ENCODE data around the gene MIER2. TPM values are rescaled to one million over a fixed set of nuclear protein-coding genes. Genes with fewer than 3 reads are reported as not detected.
"Not testable (repeated sequence)": the region's sequence is repeated elsewhere in the genome, so short reads cannot be mapped to it uniquely, and the experiment has no call there.

The MIER2 gene
- total RNA-seq, 1 donor from 2014 or later = 15.0 TPM

DNA sequence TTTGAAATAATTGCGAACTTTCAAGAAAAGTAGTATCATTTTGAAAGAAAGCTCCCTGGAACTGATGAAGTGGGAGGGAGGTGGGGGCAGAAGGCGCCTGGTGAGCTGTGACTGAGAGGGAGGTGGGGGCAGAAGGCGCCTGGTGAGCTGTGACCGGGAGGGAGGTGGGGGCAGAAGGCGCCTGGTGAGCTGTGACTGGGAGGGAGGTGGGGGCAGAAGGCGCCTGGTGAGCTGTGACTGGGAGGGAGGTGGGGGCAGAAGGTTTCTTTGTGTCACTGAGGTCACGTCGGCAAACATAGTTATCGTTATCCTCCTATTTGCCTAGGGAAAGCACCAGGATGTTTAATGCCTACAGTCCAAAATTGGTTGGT is 40.2 kb upstream of the MIER2 start:
- no peak for DNase-seq
- ChIA-PET POLR2A (no interaction called here), CTCF (no interaction called here)
- ATAC-seq (ENCODE audit: low read depth) = no peak
- intact Hi-C loops (cut with micrococcal nuclease) = no loop called here
- Mint-ChIP-seq H3K4me3 (no peak overlapping the region), H3K27ac (no peak overlapping the region), H3K4me1 (peaks cover 11% of the 10 kb centered on the region), H3K9me3 (peaks cover 9% of the 10 kb centered on the region), H3K27me3 (peaks cover 29% of the 10 kb centered on the region), H3K36me3 (ENCODE audit: low read depth) (no peaks in the 10 kb centered on the region)
- TF ChIP-seq, protein P1, sequence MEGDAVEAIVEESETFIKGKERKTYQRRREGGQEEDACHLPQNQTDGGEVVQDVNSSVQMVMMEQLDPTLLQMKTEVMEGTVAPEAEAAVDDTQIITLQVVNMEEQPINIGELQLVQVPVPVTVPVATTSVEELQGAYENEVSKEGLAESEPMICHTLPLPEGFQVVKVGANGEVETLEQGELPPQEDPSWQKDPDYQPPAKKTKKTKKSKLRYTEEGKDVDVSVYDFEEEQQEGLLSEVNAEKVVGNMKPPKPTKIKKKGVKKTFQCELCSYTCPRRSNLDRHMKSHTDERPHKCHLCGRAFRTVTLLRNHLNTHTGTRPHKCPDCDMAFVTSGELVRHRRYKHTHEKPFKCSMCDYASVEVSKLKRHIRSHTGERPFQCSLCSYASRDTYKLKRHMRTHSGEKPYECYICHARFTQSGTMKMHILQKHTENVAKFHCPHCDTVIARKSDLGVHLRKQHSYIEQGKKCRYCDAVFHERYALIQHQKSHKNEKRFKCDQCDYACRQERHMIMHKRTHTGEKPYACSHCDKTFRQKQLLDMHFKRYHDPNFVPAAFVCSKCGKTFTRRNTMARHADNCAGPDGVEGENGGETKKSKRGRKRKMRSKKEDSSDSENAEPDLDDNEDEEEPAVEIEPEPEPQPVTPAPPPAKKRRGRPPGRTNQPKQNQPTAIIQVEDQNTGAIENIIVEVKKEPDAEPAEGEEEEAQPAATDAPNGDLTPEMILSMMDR (IDR thresholded peaks at IDR 0.05) = no peak

DNA sequence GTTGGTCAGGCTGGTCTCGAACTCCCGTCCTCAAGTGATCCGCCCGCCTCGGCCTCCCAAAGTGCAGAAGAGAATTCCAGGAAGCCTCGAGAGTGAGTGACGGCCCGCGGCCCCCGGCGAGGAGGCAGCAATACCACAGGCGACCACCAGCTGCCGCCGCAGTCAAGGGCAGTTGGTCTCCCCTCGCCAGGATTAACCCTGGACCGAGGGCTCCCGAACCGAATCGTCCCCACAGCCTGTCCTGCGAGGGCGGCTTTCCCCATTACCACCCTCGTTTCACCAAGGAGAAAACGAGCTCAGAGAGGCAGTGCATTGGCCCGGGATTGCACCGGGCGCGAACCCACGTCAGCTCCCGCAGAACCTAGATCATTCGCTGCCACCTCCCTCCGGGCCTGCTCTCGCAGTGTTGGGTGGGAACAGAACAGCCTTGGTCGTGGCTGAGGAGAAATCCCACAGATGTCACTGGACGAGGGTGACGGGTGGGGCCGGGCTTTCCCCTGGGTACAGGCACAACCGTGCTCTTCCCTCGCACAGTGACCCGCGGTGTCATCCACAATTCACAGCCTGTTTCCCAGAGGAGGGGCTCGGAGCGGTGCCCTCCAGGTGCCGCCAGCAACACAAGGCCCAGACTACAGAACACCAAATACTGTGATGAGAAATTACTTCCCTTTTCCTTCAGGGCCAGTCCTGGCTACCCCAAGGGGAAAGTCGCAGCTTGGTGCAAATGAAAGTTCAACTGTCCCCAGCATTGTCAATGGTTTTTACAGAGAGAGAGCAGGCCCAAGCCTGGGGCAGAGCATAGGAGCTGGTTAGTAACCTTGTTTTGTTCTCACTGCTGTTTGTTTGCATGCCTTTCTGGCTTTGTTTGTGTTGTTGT is 39.6 kb upstream of the MIER2 start:
- TF ChIP-seq, protein P1 (IDR thresholded peaks at IDR 0.05) = no peak
- no peak overlapping the region for H3K27ac Mint-ChIP-seq
- no peaks in the 10 kb centered on the region for H3K36me3 Mint-ChIP-seq (ENCODE audit: low read depth)
- DNase-seq (no peak), ATAC-seq (ENCODE audit: low read depth) (no peak)
- ChIA-PET CTCF (no interaction called here), POLR2A (no interaction called here)
- H3K4me3 Mint-ChIP-seq = no peak overlapping the region
- peaks cover 11% of the 10 kb centered on the region for H3K4me1 Mint-ChIP-seq
- intact Hi-C loops (cut with micrococcal nuclease) = no loop called here
- H3K27me3 Mint-ChIP-seq = peaks cover 29% of the 10 kb centered on the region
- peaks cover 9% of the 10 kb centered on the region for H3K9me3 Mint-ChIP-seq

GRCh38 chr19:383040-383439 is 38.4 kb upstream of the MIER2 start:
- peaks cover 22% of the 10 kb centered on the region for H3K27me3 Mint-ChIP-seq
- peaks cover 9% of the 10 kb centered on the region for H3K9me3 Mint-ChIP-seq
- H3K36me3 Mint-ChIP-seq (ENCODE audit: low read depth) = no peaks in the 10 kb centered on the region
- intact Hi-C loops (cut with micrococcal nuclease) = no loop called here
- ChIA-PET POLR2A (no interaction called here), CTCF (no interaction called here)
- TF ChIP-seq, protein P1 (IDR thresholded peaks at IDR 0.05) = no peak
- DNase-seq (no peak), ATAC-seq (ENCODE audit: low read depth) (no peak)
- H3K4me1 Mint-ChIP-seq = peaks cover 11% of the 10 kb centered on the region
- H3K4me3 Mint-ChIP-seq = no peak overlapping the region
- H3K27ac Mint-ChIP-seq = peak overlapping the region; percentile 62

- CTCF ChIA-PET; POLR2A ChIA-PET; H3K36me3 Mint-ChIP-seq (ENCODE audit: low read depth); intact Hi-C loops (cut with micrococcal nuclease); H3K4me3 Mint-ChIP-seq; H3K9me3 Mint-ChIP-seq; DNase-seq: not testable (repeated sequence)
- Mint-ChIP-seq H3K4me1 (peaks cover 11% of the 10 kb centered on the region), H3K27me3 (peaks cover 22% of the 10 kb centered on the region), H3K27ac (peak overlapping the region; percentile 62)
- peak; percentile 37 for ATAC-seq (ENCODE audit: low read depth)
These were observed 38.0 kb upstream of the MIER2 start for GRCh38 chr19:382578-382977.

- CTCF ChIA-PET; intact Hi-C loops (cut with micrococcal nuclease); H3K27ac Mint-ChIP-seq; H3K9me3 Mint-ChIP-seq; H3K4me3 Mint-ChIP-seq; POLR2A ChIA-PET; H3K36me3 Mint-ChIP-seq (ENCODE audit: low read depth); DNase-seq; ATAC-seq (ENCODE audit: low read depth): not testable (repeated sequence)
- peaks cover 11% of the 10 kb centered on the region for H3K4me1 Mint-ChIP-seq
- peaks cover 17% of the 10 kb centered on the region for H3K27me3 Mint-ChIP-seq
These were observed 37.3 kb upstream of the MIER2 start for GRCh38 chr19:381901-382300.

- DNase-seq; H3K9me3 Mint-ChIP-seq; H3K4me3 Mint-ChIP-seq; ATAC-seq (ENCODE audit: low read depth); H3K36me3 Mint-ChIP-seq (ENCODE audit: low read depth); H3K27ac Mint-ChIP-seq; H3K27me3 Mint-ChIP-seq; CTCF ChIA-PET; POLR2A ChIA-PET; intact Hi-C loops (cut with micrococcal nuclease): not testable (repeated sequence)
- peaks cover 11% of the 10 kb centered on the region for H3K4me1 Mint-ChIP-seq
These were observed 36.1 kb upstream of the MIER2 start for GRCh38 chr19:380618-381219.

All from activated B cell treated with CpG ODN at 0.5 μM for 24 hours (primary cell).